GM06990 (cell line): ENCODE results near the gene PALLD.

Experiments
- DNase-seq: peaks from one replicate; pipeline ENCODE4 v3.0.0-alpha.2; 2011; ENCODE audit not compliant: insufficient read length; ENCODE audit errors: extremely low read depth
- H3K27me3 ChIP-seq: replicated peaks from 2 replicates; pipeline ENCODE4 v1.6.0; 2011; ENCODE audit warnings: low read length; ENCODE audit not compliant: control insufficient read depth, insufficient read depth
- H3K36me3 ChIP-seq: 2 replicates; pipeline ENCODE4 v1.5.1; 2011; ENCODE audit warnings: low read length; ENCODE audit not compliant: control insufficient read depth, insufficient read depth
- H3K4me3 ChIP-seq: replicated peaks from 2 replicates; pipeline ENCODE4 v1.5.1; 2011; ENCODE audit warnings: low read depth, mild to moderate bottlenecking, control low read depth, low read length
- TF ChIP-seq, protein P1 (sequence below): IDR thresholded peaks from 2 replicates; pipeline ENCODE4 v1.5.1; 2011; ENCODE audit warnings: low read length, control low read depth, mild to moderate bottlenecking, inconsistent platforms; ENCODE audit not compliant: insufficient read depth, poor library complexity, severe bottlenecking

The PALLD gene

DNA sequence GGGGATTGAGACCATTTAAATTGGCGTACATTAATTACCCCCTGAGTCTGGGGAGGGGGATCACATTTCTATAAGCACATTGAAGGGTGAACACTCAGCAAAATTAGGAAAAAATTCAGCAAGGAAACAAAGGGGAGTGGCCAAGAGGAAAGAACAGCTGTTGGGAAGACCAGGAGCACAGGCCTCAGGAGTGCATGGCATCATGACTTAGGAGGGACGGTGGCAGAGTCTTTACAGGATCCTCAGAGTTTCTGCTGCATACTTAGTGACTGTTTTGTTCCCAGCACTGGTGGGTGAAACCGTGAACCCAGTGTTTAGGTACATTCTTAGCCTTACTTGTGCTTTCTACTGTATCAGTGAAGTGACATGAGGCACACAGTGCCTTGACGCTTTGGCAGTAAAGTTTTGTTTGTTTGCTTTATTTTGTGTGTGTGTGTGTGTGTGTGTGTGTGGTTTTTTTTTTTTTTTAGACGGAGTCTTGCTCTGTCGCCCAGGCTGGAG, 391.9 kb downstream of the PALLD start:
- TF ChIP-seq, protein P1, sequence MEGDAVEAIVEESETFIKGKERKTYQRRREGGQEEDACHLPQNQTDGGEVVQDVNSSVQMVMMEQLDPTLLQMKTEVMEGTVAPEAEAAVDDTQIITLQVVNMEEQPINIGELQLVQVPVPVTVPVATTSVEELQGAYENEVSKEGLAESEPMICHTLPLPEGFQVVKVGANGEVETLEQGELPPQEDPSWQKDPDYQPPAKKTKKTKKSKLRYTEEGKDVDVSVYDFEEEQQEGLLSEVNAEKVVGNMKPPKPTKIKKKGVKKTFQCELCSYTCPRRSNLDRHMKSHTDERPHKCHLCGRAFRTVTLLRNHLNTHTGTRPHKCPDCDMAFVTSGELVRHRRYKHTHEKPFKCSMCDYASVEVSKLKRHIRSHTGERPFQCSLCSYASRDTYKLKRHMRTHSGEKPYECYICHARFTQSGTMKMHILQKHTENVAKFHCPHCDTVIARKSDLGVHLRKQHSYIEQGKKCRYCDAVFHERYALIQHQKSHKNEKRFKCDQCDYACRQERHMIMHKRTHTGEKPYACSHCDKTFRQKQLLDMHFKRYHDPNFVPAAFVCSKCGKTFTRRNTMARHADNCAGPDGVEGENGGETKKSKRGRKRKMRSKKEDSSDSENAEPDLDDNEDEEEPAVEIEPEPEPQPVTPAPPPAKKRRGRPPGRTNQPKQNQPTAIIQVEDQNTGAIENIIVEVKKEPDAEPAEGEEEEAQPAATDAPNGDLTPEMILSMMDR = no peak
- H3K36me3 ChIP-seq = no peaks in the 10 kb centered on the region

GRCh38 chr4:168891086-168891485, 394.2 kb downstream of the PALLD start:
- H3K4me3 ChIP-seq = no peak overlapping the region
- no peak for DNase-seq
- TF ChIP-seq, protein P1 = no peak
- H3K36me3 ChIP-seq = no peaks in the 10 kb centered on the region
- no peaks in the 10 kb centered on the region for H3K27me3 ChIP-seq

More for the DNA sequence above, 391.9 kb downstream of the PALLD start:
- Histone ChIP-seq H3K4me3 (no peak overlapping the region), H3K27me3 (no peaks in the 10 kb centered on the region)
- no peak for DNase-seq

- Histone ChIP-seq H3K27me3 (no peaks in the 10 kb centered on the region), H3K36me3 (no peaks in the 10 kb centered on the region), H3K4me3 (no peak overlapping the region)
- TF ChIP-seq, protein P1 = no peak
- DNase-seq = no peak
Measured at GRCh38 chr4:168891688-168892087, 394.8 kb downstream of the PALLD start.

- Histone ChIP-seq H3K27me3 (no peaks in the 10 kb centered on the region), H3K36me3 (no peaks in the 10 kb centered on the region), H3K4me3 (no peak overlapping the region)
- no peak for DNase-seq
- TF ChIP-seq, protein P1 = no peak
Measured at GRCh38 chr4:168892475-168892874, 395.6 kb downstream of the PALLD start.

DNA sequence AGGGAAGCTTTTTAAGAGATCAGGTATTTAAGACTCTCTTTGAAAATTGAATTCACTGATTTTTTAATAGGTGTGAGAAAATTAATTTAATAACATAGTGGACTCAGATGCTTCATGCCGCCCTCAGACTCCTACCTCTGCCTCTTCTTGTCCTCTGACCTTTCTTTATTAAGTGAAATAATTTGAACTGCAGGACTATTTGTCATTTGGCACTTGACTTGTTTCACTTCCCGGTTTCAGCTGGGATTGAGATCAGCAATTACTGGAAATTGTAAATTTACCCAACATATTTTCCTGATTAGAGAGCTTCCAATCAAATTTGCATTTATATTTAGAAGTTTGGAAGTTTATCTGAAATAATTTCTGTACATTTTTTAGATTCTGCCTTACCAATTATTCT, 396.4 kb downstream of the PALLD start:
- no peaks in the 10 kb centered on the region for H3K36me3 ChIP-seq

GRCh38 chr4:168893807-168894206, 397.0 kb downstream of the PALLD start:
- H3K27me3 ChIP-seq = no peaks in the 10 kb centered on the region
- TF ChIP-seq, protein P1 = no peak
- no peaks in the 10 kb centered on the region for H3K36me3 ChIP-seq
- no peak overlapping the region for H3K4me3 ChIP-seq
- DNase-seq = no peak

More for the DNA sequence above, 396.4 kb downstream of the PALLD start:
- no peak for DNase-seq
- Histone ChIP-seq H3K4me3 (no peak overlapping the region), H3K27me3 (no peaks in the 10 kb centered on the region)
- TF ChIP-seq, protein P1 = no peak
